Measurements from ENCODE around the gene TM4SF20. TPM values are rescaled to one million over a fixed set of nuclear protein-coding genes. Genes with fewer than 3 reads are reported as not detected.

TM4SF20 gene
- polyA plus RNA-seq, 1 donor from 2014 or later = not detected

- Histone ChIP-seq H3K9ac (ENCODE audit: low read length) (no peak overlapping the region), H3K27me3 (ENCODE audit: insufficient read depth, low read depth, low read length) (no peaks in the 10 kb centered on the region), H3K27ac (ENCODE audit: low read length) (no peak overlapping the region), H4K20me1 (ENCODE audit: insufficient read depth) (no peaks in the 10 kb centered on the region), H3F3A (ENCODE audit: insufficient read depth, low read length, poor library complexity, severe bottlenecking) (no peaks in the 10 kb centered on the region), H3K4me2 (ENCODE audit: low read length) (no peak overlapping the region), H2AFZ (ENCODE audit: low read depth, low read length) (no peak overlapping the region), H3K9me3 (ENCODE audit: low read length) (no peaks in the 10 kb centered on the region), H3K36me3 (ENCODE audit: insufficient read depth, low read length) (no peaks in the 10 kb centered on the region), H3K4me3 (ENCODE audit: low read length) (no peak overlapping the region), H3K9me2 (ENCODE audit: insufficient read depth, low read length) (no peaks in the 10 kb centered on the region), H3K79me2 (replicated peaks; ENCODE audit: insufficient read depth, low read length) (no peaks in the 10 kb centered on the region)
- no peak for TF ChIP-seq SMC3 (conservative IDR thresholded peaks at IDR 0.05; ENCODE audit: poor library complexity)
- no peak for TF ChIP-seq REST (IDR thresholded peaks at IDR 0.05; ENCODE audit: borderline replicate concordance)
- TF ChIP-seq CTCF (IDR thresholded peaks at IDR 0.05; ENCODE audit: poor library complexity, severe bottlenecking) = no peak
- no peak for TF ChIP-seq RAD21 (conservative IDR thresholded peaks at IDR 0.05)
- no peak for TF ChIP-seq POLR2AphosphoS5 (IDR thresholded peaks at IDR 0.05)
- TF ChIP-seq EP300 (conservative IDR thresholded peaks at IDR 0.05; ENCODE audit: poor library complexity, severe bottlenecking) = no peak
- TF ChIP-seq EZH2 (IDR thresholded peaks at IDR 0.05; ENCODE audit: borderline replicate concordance, insufficient read depth, low read length, poor library complexity, severe bottlenecking) = no peak
- TF ChIP-seq MXI1 (conservative IDR thresholded peaks at IDR 0.05; ENCODE audit: poor library complexity, severe bottlenecking) = no peak
- no peak for TF ChIP-seq TAF1 (IDR thresholded peaks at IDR 0.05; ENCODE audit: low read depth)
Observed at GRCh38 chr2:227402321-227402720, 23.2 kb upstream of the TM4SF20 start.

- H3K79me2 ChIP-seq (replicated peaks; ENCODE audit: insufficient read depth, low read length) = no peaks in the 10 kb centered on the region
- no peak overlapping the region for H3K27ac ChIP-seq (ENCODE audit: low read length)
- no peaks in the 10 kb centered on the region for H3K9me2 ChIP-seq (ENCODE audit: insufficient read depth, low read length)
- TF ChIP-seq RAD21 (conservative IDR thresholded peaks at IDR 0.05) = no peak
- TF ChIP-seq EZH2 (IDR thresholded peaks at IDR 0.05; ENCODE audit: borderline replicate concordance, insufficient read depth, low read length, poor library complexity, severe bottlenecking) = no peak
- TF ChIP-seq MXI1 (conservative IDR thresholded peaks at IDR 0.05; ENCODE audit: poor library complexity, severe bottlenecking) = no peak
- TF ChIP-seq SMC3 (conservative IDR thresholded peaks at IDR 0.05; ENCODE audit: poor library complexity) = no peak
- no peaks in the 10 kb centered on the region for H3K27me3 ChIP-seq (ENCODE audit: insufficient read depth, low read depth, low read length)
- H3K4me2 ChIP-seq (ENCODE audit: low read length) = no peak overlapping the region
- no peaks in the 10 kb centered on the region for H3F3A ChIP-seq (ENCODE audit: insufficient read depth, low read length, poor library complexity, severe bottlenecking)
- H3K4me3 ChIP-seq (ENCODE audit: low read length) = no peak overlapping the region
- no peaks in the 10 kb centered on the region for H3K36me3 ChIP-seq (ENCODE audit: insufficient read depth, low read length)
- no peaks in the 10 kb centered on the region for H3K9me3 ChIP-seq (ENCODE audit: low read length)
- H3K9ac ChIP-seq (ENCODE audit: low read length) = no peak overlapping the region
- H4K20me1 ChIP-seq (ENCODE audit: insufficient read depth) = no peaks in the 10 kb centered on the region
- no peak overlapping the region for H2AFZ ChIP-seq (ENCODE audit: low read depth, low read length)
Observed at GRCh38 chr2:227401550-227401949, 22.4 kb upstream of the TM4SF20 start.
